GM12801 (cell line): Measurements from ENCODE around the gene SLC39A11.

Experiments
- TF ChIP-seq, protein P1 (sequence below): IDR thresholded peaks from one replicate; pipeline ENCODE4 v1.5.1; 2011; ENCODE audit warnings: control low read depth; ENCODE audit not compliant: insufficient read length; ENCODE audit errors: extremely low read depth

SLC39A11 gene

GRCh38 chr17:73121506-73121905 lies 29.0 kb upstream of the SLC39A11 start:
- TF ChIP-seq, protein P1, sequence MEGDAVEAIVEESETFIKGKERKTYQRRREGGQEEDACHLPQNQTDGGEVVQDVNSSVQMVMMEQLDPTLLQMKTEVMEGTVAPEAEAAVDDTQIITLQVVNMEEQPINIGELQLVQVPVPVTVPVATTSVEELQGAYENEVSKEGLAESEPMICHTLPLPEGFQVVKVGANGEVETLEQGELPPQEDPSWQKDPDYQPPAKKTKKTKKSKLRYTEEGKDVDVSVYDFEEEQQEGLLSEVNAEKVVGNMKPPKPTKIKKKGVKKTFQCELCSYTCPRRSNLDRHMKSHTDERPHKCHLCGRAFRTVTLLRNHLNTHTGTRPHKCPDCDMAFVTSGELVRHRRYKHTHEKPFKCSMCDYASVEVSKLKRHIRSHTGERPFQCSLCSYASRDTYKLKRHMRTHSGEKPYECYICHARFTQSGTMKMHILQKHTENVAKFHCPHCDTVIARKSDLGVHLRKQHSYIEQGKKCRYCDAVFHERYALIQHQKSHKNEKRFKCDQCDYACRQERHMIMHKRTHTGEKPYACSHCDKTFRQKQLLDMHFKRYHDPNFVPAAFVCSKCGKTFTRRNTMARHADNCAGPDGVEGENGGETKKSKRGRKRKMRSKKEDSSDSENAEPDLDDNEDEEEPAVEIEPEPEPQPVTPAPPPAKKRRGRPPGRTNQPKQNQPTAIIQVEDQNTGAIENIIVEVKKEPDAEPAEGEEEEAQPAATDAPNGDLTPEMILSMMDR, result no peak

GRCh38 chr17:73119631-73120030 lies 27.1 kb upstream of the SLC39A11 start:
- TF ChIP-seq, protein P1, result no peak

- TF ChIP-seq, protein P1, result no peak
These were observed 26.5 kb upstream of the SLC39A11 start for GRCh38 chr17:73118951-73119391.

DNA sequence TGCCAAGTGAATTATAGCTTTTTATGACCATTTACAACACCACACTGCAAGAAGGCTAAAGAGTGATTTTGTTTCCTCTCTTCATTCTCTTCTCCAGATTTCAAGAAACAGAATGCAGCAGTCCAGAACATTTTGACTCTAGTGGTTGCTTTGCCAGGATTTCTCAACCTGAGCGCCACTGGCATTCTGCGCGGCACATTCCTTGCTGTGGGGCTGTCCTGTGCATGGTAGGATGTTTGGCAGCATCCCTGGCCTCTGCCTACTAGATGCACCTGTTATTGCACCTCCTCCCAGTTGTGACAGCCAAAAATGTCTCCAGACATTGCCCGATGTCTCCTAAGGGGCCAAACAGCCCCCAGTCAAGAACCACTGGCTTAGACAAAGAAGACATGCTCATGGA lies 25.7 kb upstream of the SLC39A11 start:
- TF ChIP-seq, protein P1, result no peak

DNA sequence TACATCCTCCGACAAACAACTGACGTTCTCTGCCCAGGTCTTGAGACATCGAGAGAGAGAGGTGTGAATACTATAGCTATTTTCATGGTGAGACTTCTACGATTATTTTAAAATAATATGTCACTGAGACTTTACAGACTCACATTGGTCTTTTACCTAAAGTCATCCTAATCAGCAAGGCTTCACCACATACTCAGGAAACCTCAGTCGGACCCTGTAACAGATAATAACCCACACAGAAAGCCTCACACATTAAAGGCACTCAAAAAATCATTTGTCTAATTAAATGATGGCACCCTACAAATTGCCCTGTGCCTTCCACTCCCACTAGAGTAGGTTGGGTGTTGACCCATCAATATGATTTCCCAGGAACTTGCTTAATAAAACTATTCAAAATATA lies 19.8 kb upstream of the SLC39A11 start:
- TF ChIP-seq, protein P1, result no peak

- TF ChIP-seq, protein P1, result no peak
These were observed 18.9 kb upstream of the SLC39A11 start for GRCh38 chr17:73111386-73111785.

- TF ChIP-seq, protein P1, result no peak
These were observed 14.7 kb upstream of the SLC39A11 start for GRCh38 chr17:73107191-73107590.

- TF ChIP-seq, protein P1, result no peak
These were observed 12.9 kb upstream of the SLC39A11 start for GRCh38 chr17:73105431-73105830.
